Mesendoderm (in vitro differentiated cells): ENCODE data around the gene SIRT7.

Experiments
- DNase-seq: peaks from one replicate; pipeline ENCODE4 v3.0.0; 2013
- H2AK5ac ChIP-seq: 2 replicates; pipeline ENCODE4 v1.6.1; 2013; ENCODE audit warnings: low read length, inconsistent platforms
- H2BK120ac ChIP-seq: 2 replicates; pipeline ENCODE4 v1.6.1; 2013; ENCODE audit warnings: low read depth, mild to moderate bottlenecking, low read length, moderate library complexity, mixed read lengths
- H2BK15ac ChIP-seq: replicated peaks from 2 replicates; pipeline ENCODE4 v1.6.1; 2013; ENCODE audit warnings: low read depth, mild to moderate bottlenecking, moderate library complexity
- H2BK5ac ChIP-seq: 2 replicates; pipeline ENCODE4 v1.6.1; 2013; ENCODE audit warnings: low read length, inconsistent platforms
- H3K18ac ChIP-seq: 2 replicates; pipeline ENCODE4 v1.6.1; 2013; ENCODE audit warnings: mild to moderate bottlenecking, low read length, mixed read lengths
- H3K23ac ChIP-seq: one replicate; pipeline ENCODE4 v1.6.1; 2013; ENCODE audit warnings: low read length
- H3K27ac ChIP-seq: 2 replicates; pipeline ENCODE4 v1.5.1; 2013; ENCODE audit warnings: low read depth, mild to moderate bottlenecking, inconsistent platforms, low read length, moderate library complexity
- H3K27me3 ChIP-seq: 2 replicates; pipeline ENCODE4 v1.6.1; 2013; ENCODE audit warnings: low read length, control low read depth, mild to moderate bottlenecking, inconsistent platforms; ENCODE audit not compliant: insufficient read depth, poor library complexity
- H3K36me3 ChIP-seq: 2 replicates; pipeline ENCODE4 v1.6.1; 2013; ENCODE audit warnings: low read length, inconsistent platforms; ENCODE audit not compliant: control insufficient read depth, insufficient read depth
- H3K4ac ChIP-seq: one replicate; pipeline ENCODE4 v1.6.1; 2013; ENCODE audit warnings: low read depth, mild to moderate bottlenecking, low read length, moderate library complexity
- H3K4me1 ChIP-seq: 2 replicates; pipeline ENCODE4 v1.6.1; 2013; ENCODE audit warnings: low read depth, low read length, inconsistent platforms; ENCODE audit not compliant: control insufficient read depth
- H3K4me2 ChIP-seq: 2 replicates; pipeline ENCODE4 v1.6.1; 2013; ENCODE audit warnings: low read length
- H3K4me3 ChIP-seq: 2 replicates; pipeline ENCODE4 v1.5.1; 2013; ENCODE audit warnings: mild to moderate bottlenecking, low read length
- H3K56ac ChIP-seq: one replicate; pipeline ENCODE4 v1.6.1; 2013; ENCODE audit warnings: low read length
- H3K79me1 ChIP-seq: 2 replicates; pipeline ENCODE4 v1.6.1; 2013; ENCODE audit warnings: low read length, inconsistent platforms
- H3K79me2 ChIP-seq: 2 replicates; pipeline ENCODE4 v1.6.1; 2013; ENCODE audit warnings: mild to moderate bottlenecking, low read length; ENCODE audit not compliant: control insufficient read depth, insufficient read depth
- H3K9ac ChIP-seq: 2 replicates; pipeline ENCODE4 v1.6.1; 2013; ENCODE audit warnings: low read length, inconsistent platforms
- H4K5ac ChIP-seq: one replicate; pipeline ENCODE4 v1.6.1; 2013; ENCODE audit warnings: low read length
- H4K8ac ChIP-seq: one replicate; pipeline ENCODE4 v1.6.1; 2013; ENCODE audit warnings: low read depth, mild to moderate bottlenecking, control low read depth, low read length, moderate library complexity
- WGBS: extraction: QIAGEN DNeasy Blood & Tissue Kit; methylation state at CpG from one replicate; pipeline ENCODE4 v1.1.7; 2013; ENCODE audit warnings: low lambda C conversion rate, missing lambda C conversion rate; ENCODE audit not compliant: insufficient coverage; ENCODE audit errors: extremely low coverage; 5-methylcytosine and 5-hydroxymethylcytosine counted together

The SIRT7 gene

DNA sequence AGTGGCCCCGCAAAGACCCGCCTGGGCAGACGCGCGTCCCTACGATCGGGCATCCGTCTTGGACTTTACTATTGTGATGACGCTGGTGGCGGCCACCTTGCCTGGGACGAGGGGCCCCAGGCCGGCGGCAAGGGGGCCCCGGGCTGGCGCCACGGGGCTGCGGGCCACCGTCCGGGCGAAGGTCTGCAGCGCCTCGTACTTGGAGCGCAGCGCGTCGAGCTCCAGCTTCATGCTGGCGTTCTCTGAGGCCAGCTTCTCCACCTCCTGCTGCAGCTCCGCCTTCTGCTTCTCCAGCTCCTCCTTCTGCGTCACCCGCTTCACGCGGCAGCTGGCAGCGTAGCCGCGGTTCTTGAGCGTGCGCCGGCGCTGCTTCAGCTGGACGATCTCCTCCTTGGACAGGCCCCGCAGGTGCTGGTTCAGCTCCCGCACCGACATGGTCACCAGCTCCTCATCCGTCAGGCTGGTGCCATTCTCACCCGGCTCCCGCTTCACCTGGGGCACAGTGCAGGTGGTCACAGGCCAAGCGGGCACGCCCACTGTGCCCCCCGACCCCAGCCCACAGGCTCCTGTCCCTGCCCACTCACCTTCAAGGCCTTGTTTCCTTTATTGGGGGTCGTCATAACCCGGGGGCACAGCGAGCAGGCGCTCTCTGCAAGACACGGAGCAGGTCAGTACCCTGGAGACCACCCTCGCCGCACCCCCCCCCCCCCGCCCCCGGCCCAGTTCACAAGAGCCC is 4.8 kb upstream of the SIRT7 start:
- peak overlapping the region; percentile 43 for H3K4ac ChIP-seq
- H3K36me3 ChIP-seq = peaks cover 5% of the 10 kb centered on the region
- no peak for DNase-seq
- peaks cover 67% of the 10 kb centered on the region for H3K79me2 ChIP-seq
- peaks cover 23% of the 10 kb centered on the region for H3K4me1 ChIP-seq
- H3K23ac ChIP-seq = peak overlapping the region; percentile 98
- peak overlapping the region; percentile 70 for H2BK5ac ChIP-seq
- H3K27ac ChIP-seq = peak overlapping the region; percentile 95
- H3K4me2 ChIP-seq = peak overlapping the region; percentile 31
- H3K18ac ChIP-seq = peak overlapping the region; percentile 0
- H3K56ac ChIP-seq = peak overlapping the region; percentile 92
- no peak overlapping the region for H4K5ac ChIP-seq
- peak overlapping the region; percentile 67 for H3K9ac ChIP-seq
- no peaks in the 10 kb centered on the region for H3K27me3 ChIP-seq
- peaks cover 28% of the 10 kb centered on the region for H3K79me1 ChIP-seq
- H2BK15ac ChIP-seq = no peak overlapping the region
- no peak overlapping the region for H2BK120ac ChIP-seq
- no CpG with 5 or more reads among the region's 58 CpGs for WGBS
- no peak overlapping the region for H4K8ac ChIP-seq
- no peak overlapping the region for H3K4me3 ChIP-seq
- no peak overlapping the region for H2AK5ac ChIP-seq

DNA sequence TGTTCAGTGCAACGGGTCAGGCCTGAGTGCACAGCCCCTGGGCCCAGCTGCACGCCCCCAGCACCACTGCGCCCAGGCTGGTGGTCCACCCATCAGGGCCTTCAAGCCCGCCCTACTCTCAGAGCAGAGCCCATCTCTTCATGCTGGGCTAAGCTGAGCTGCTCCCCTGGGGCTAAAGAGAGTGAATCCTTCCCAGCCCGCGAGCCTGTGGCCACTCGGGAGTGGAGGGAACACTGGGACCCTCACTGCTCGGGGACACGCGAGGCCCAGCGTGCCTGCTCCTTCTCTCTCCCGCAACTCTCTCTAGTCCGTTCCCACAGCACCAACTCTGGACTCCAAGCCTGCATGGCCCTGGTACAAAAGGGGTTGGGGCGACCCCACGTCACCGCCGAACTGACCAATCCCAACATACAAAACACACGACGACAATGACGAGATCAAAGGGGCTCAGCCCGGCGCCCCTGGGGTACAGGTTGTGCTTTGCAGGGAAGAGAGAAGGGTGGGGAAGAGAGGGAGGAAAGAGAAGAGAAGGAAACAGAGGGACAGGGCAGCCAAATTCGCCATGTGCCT is 4.1 kb upstream of the SIRT7 start:
- Histone ChIP-seq H3K56ac (peak overlapping the region; percentile 92), H3K4ac (no peak overlapping the region), H3K23ac (no peak overlapping the region), H2BK15ac (no peak overlapping the region), H3K27ac (no peak overlapping the region), H3K79me2 (peaks cover 68% of the 10 kb centered on the region), H3K36me3 (peaks cover 5% of the 10 kb centered on the region), H4K5ac (no peak overlapping the region), H2AK5ac (no peak overlapping the region), H2BK5ac (no peak overlapping the region), H3K4me1 (peaks cover 24% of the 10 kb centered on the region), H2BK120ac (no peak overlapping the region), H3K4me2 (no peak overlapping the region), H3K9ac (no peak overlapping the region), H3K18ac (no peak overlapping the region), H3K27me3 (no peaks in the 10 kb centered on the region), H3K79me1 (peaks cover 30% of the 10 kb centered on the region), H3K4me3 (no peak overlapping the region), H4K8ac (no peak overlapping the region)
- DNase-seq = no peak
- no CpG with 5 or more reads among the region's 23 CpGs for WGBS

DNA sequence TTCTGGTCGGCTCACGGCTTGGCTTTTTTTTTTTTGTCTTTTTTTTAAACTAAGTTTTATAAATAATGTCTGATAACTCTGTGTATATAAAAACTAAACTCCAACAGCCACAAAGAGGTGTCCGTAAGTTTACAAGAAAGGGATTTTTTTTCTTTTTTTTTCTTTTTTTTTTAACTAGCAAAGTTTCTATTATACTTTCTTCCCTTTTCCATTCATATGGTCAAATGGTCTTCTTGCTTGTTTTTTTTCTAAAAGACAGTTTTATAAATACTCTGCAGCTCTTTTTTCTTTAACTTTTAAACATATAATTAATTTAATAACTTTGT is 3.5 kb upstream of the SIRT7 start:
- no CpG with 5 or more reads among the region's 3 CpGs for WGBS
- Histone ChIP-seq H3K36me3 (peaks cover 6% of the 10 kb centered on the region), H4K5ac (no peak overlapping the region), H3K4ac (no peak overlapping the region), H3K4me1 (peaks cover 28% of the 10 kb centered on the region), H3K9ac (no peak overlapping the region), H2AK5ac (no peak overlapping the region), H3K4me2 (no peak overlapping the region), H2BK5ac (no peak overlapping the region), H3K23ac (no peak overlapping the region), H3K27me3 (no peaks in the 10 kb centered on the region), H3K79me2 (peaks cover 66% of the 10 kb centered on the region), H2BK15ac (no peak overlapping the region), H4K8ac (no peak overlapping the region), H3K56ac (no peak overlapping the region), H3K4me3 (no peak overlapping the region), H3K79me1 (peaks cover 35% of the 10 kb centered on the region), H2BK120ac (no peak overlapping the region), H3K27ac (no peak overlapping the region), H3K18ac (no peak overlapping the region)
- DNase-seq = no peak

DNA sequence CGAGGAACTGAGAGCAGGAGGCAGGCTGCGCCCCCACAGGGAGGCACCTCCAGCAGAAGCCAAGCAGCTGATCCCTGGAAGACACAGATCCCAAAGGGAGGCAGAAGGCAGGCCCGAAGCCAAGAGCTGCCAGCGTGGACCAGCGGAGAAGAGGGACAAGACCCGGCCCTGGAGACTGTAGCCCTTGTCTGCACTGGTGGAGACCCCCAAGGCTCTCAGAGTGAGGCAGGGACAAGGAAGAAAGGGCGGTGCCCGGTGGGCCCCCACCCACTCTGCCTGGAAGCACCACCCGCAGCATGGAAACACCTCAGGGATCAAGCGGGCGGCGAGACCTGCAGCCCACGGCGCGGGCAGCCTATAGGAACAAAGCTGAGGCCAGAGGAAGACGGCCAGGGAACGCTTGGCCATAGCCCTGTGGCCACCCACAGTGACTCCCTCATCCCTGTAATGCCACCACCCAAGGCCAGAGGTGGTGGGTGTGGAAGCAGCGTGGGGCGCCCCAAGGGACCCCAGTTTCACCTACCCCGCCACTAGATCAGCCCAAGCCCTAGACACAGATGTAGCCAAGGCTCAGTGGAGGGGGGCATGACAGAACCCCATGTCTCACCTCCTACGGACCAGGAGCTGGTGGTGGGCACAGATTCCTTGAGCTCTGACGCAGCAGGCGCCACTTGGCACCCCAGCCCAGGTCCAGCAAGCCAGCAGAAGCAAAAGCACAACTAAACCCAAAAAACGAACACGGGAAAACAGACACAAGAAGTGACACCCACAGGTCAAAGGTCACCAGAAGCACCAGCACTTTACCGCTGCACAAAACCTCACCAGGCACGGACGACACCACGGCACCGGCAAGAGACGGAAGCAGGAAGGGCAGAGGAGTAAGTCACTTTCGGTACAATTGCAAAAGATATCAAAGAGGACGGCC is 2.9 kb upstream of the SIRT7 start:
- Histone ChIP-seq H3K36me3 (peaks cover 6% of the 10 kb centered on the region), H3K4me1 (peaks cover 25% of the 10 kb centered on the region), H3K4me2 (no peak overlapping the region), H3K27ac (no peak overlapping the region), H3K9ac (no peak overlapping the region), H2AK5ac (no peak overlapping the region), H3K27me3 (no peaks in the 10 kb centered on the region), H3K4ac (no peak overlapping the region), H3K18ac (no peak overlapping the region), H2BK120ac (no peak overlapping the region), H4K8ac (no peak overlapping the region), H3K4me3 (no peak overlapping the region), H3K79me1 (peaks cover 35% of the 10 kb centered on the region), H2BK5ac (no peak overlapping the region), H3K56ac (no peak overlapping the region), H2BK15ac (no peak overlapping the region), H4K5ac (no peak overlapping the region), H3K23ac (no peak overlapping the region), H3K79me2 (peaks cover 61% of the 10 kb centered on the region)
- WGBS = no CpG with 5 or more reads among the region's 33 CpGs
- DNase-seq = no peak

DNA sequence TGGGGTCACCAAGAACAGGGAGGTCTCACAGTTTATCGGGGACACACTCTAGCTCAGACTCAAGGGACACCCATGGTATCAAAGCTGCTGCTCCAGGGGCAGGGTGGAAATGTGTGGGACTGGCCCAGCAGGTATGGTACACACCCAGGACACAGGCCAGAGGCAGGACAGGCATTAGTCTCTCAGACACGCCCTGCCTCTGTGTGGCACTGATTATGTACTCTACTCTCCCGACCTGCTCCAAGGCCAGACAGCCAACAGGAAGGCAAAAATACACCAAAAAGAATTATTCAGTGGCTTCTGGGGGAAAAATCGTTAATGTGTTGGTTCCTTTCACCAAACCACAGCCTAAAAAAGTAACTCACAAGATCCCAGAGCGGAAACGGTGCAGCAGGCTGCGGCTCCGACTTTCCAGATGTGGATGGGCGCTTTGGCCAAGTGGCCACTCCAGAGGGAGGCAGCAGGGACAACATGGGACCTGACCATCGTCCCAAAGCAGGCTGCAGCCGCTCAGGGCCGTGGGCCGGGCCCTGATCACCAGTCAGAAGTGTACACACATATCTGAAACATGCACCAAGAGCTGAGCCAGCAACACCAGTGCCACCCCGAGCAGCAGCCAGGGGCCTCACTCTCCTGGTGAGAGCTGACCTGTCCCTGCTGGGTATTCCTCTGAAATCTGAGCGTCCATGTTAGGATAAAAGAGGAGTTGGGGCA is 1.0 kb upstream of the SIRT7 start:
- no peak overlapping the region for H2BK15ac ChIP-seq
- H2AK5ac ChIP-seq = no peak overlapping the region
- H3K79me1 ChIP-seq = peaks cover 35% of the 10 kb centered on the region
- H3K4ac ChIP-seq = no peak overlapping the region
- H3K27ac ChIP-seq = no peak overlapping the region
- WGBS = no CpG with 5 or more reads among the region's 15 CpGs
- H3K4me3 ChIP-seq = no peak overlapping the region
- H3K9ac ChIP-seq = no peak overlapping the region
- H3K23ac ChIP-seq = no peak overlapping the region
- no peak overlapping the region for H3K56ac ChIP-seq
- H3K4me2 ChIP-seq = no peak overlapping the region
- H3K18ac ChIP-seq = no peak overlapping the region
- no peak overlapping the region for H4K5ac ChIP-seq
- no peak overlapping the region for H4K8ac ChIP-seq
- peaks cover 47% of the 10 kb centered on the region for H3K79me2 ChIP-seq
- H2BK120ac ChIP-seq = no peak overlapping the region
- H3K36me3 ChIP-seq = peaks cover 6% of the 10 kb centered on the region
- no peak for DNase-seq
- H2BK5ac ChIP-seq = no peak overlapping the region
- peaks cover 13% of the 10 kb centered on the region for H3K4me1 ChIP-seq
- no peaks in the 10 kb centered on the region for H3K27me3 ChIP-seq
